GM23248 (cell line): ENCODE data around the gene EBI3.

Experiments used
- EZH2 ChIP-seq: fragments of 200-600 bp; sonication (generic); IDR thresholded peaks from 2 replicates; pipeline ENCODE4 v1.6.1; 2018; ENCODE audit warnings: antibody characterized with exemption, mild to moderate bottlenecking; ENCODE audit not compliant: insufficient read depth, poor library complexity, severe bottlenecking
- EZH2phosphoT487 ChIP-seq: fragments of 200-600 bp; sonication (generic); IDR thresholded peaks from 2 replicates; pipeline ENCODE4 v1.6.1; 2018; ENCODE audit warnings: antibody characterized with exemption, moderate library complexity, mild to moderate bottlenecking, low read depth; ENCODE audit not compliant: insufficient read depth

DNA sequence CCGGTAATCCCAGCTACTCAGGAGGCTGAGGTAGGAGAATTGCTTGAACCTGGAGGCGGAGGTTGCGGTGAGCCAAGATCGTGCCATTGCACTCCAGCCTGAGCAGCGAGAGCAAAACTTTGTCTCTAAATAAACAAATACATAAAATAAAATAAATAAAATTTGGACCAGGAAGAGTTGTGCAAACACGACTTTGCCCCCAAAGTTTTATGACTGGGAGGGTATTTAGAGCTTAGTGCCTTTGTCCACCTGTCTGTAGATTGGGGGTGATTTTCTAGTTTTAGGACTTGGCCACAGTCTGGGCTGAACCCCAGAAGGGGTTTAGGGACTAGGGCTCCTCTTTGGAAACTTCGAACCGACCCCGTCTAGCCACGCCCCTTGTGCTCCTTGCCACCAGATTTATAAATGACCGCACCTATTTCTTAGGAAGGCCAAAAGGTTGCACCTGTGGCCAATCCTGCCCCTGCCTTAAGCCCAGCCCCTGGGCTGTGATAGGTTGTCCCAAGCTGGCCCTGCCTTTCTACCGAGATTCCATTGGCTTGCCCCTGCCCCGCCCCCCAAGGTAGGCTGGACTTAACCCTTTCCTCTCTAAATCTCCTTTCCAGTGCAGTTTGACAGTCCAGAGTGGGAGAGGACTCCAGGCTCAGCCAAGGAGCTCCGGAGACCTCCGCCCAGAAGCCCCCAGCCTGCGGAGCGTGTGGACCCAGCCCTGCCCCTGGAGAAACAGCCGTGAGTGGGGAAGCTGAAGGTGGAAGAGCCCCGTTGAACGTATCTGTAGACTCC is 55.0 kb downstream of the EBI3 start:
- TF ChIP-seq EZH2: no peak
- no peak for TF ChIP-seq EZH2phosphoT487
